GM19238 (cell line): ENCODE measurements around the gene TMEM106B.

Source experiments
- DNase-seq: peaks from one replicate; pipeline ENCODE4 v3.0.0; 2011; ENCODE audit warnings: low spot score; ENCODE audit not compliant: insufficient read length

Gene TMEM106B

GRCh38 chr7:12226756-12227155 is 15.7 kb downstream of the TMEM106B start:
- no peak for DNase-seq

GRCh38 chr7:12228024-12228423 is 16.9 kb downstream of the TMEM106B start:
- DNase-seq: no peak

GRCh38 chr7:12229046-12229445 is 18.0 kb downstream of the TMEM106B start:
- DNase-seq: no peak

GRCh38 chr7:12231097-12231496 is 20.0 kb downstream of the TMEM106B start:
- DNase-seq: no peak

GRCh38 chr7:12233175-12233574 is 22.1 kb downstream of the TMEM106B start:
- DNase-seq: no peak

GRCh38 chr7:12234334-12234865 is 23.3 kb downstream of the TMEM106B start:
- no peak for DNase-seq

- no peak for DNase-seq
These were observed 24.9 kb downstream of the TMEM106B start for GRCh38 chr7:12235970-12236369.

GRCh38 chr7:12237007-12237406 is 25.9 kb downstream of the TMEM106B start:
- no peak for DNase-seq

GRCh38 chr7:12239806-12240205 is 28.7 kb downstream of the TMEM106B start:
- no peak for DNase-seq

- no peak for DNase-seq
These were observed 33.0 kb downstream of the TMEM106B start for GRCh38 chr7:12244129-12244528.

- DNase-seq: no peak
These were observed 33.6 kb downstream of the TMEM106B start for GRCh38 chr7:12244694-12245093.

GRCh38 chr7:12249706-12250105 is 38.6 kb downstream of the TMEM106B start:
- DNase-seq: no peak

GRCh38 chr7:12250232-12250631 is 39.1 kb downstream of the TMEM106B start:
- no peak for DNase-seq

GRCh38 chr7:12256090-12256489 is 45.0 kb downstream of the TMEM106B start:
- DNase-seq: no peak

GRCh38 chr7:12257582-12257981 is 46.5 kb downstream of the TMEM106B start:
- DNase-seq: peak; percentile 9

- DNase-seq: no peak
These were observed 47.0 kb downstream of the TMEM106B start for GRCh38 chr7:12258074-12258473.

- DNase-seq: no peak
These were observed 56.4 kb downstream of the TMEM106B start for GRCh38 chr7:12267542-12267941.

- DNase-seq: no peak
These were observed 58.2 kb downstream of the TMEM106B start for GRCh38 chr7:12269100-12269895.

GRCh38 chr7:12281038-12281437 is 69.9 kb downstream of the TMEM106B start:
- no peak for DNase-seq

GRCh38 chr7:12287901-12288300 is 76.8 kb downstream of the TMEM106B start:
- no peak for DNase-seq

GRCh38 chr7:12289996-12290395 is 78.9 kb downstream of the TMEM106B start:
- DNase-seq: no peak

GRCh38 chr7:12290761-12291160 is 79.7 kb downstream of the TMEM106B start:
- no peak for DNase-seq

GRCh38 chr7:12291870-12292269 is 80.8 kb downstream of the TMEM106B start:
- no peak for DNase-seq
